ENCODE data around the gene GADD45B.

DNA sequence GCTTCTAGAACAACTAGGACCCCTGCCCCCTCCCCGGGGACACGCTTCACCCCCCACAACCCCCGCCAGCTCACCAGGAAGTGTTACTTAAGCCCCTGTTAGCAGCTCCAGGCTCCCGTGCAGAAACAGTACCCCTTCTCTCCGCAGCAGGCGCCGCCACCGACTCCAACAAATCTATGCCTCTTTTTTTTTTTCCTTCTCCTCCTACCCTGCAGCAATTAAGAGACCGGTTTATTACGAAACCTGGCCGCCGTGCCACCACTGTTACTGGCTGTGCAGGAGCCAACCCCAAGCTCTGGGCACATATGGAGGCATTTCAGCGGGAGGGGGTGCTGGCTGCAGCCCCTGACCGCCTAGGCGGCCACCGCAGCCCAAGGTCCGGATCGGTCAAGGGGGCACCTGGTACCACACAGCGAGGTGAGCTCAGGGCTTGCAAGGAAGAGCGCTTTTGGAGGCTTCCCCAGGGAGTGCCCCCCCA is 2.4 kb downstream of the GADD45B start:
- no peak for TF ChIP-seq POLR2A (IDR thresholded peaks at IDR 0.05)
- TF ChIP-seq, protein P1, sequence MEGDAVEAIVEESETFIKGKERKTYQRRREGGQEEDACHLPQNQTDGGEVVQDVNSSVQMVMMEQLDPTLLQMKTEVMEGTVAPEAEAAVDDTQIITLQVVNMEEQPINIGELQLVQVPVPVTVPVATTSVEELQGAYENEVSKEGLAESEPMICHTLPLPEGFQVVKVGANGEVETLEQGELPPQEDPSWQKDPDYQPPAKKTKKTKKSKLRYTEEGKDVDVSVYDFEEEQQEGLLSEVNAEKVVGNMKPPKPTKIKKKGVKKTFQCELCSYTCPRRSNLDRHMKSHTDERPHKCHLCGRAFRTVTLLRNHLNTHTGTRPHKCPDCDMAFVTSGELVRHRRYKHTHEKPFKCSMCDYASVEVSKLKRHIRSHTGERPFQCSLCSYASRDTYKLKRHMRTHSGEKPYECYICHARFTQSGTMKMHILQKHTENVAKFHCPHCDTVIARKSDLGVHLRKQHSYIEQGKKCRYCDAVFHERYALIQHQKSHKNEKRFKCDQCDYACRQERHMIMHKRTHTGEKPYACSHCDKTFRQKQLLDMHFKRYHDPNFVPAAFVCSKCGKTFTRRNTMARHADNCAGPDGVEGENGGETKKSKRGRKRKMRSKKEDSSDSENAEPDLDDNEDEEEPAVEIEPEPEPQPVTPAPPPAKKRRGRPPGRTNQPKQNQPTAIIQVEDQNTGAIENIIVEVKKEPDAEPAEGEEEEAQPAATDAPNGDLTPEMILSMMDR (IDR thresholded peaks at IDR 0.05), result peak in 3 of 6 experiments; percentile 36 to 56 (median 38)

Data from thyroid gland (tissue), 4 donors.